Measurements from ENCODE around the gene XXYLT1. TPM values are rescaled to one million over a fixed set of nuclear protein-coding genes. Genes with fewer than 3 reads are reported as not detected.

The XXYLT1 gene
- total RNA-seq, 2 experiments from 2014 or later: 3.1 to 3.7 TPM

DNA sequence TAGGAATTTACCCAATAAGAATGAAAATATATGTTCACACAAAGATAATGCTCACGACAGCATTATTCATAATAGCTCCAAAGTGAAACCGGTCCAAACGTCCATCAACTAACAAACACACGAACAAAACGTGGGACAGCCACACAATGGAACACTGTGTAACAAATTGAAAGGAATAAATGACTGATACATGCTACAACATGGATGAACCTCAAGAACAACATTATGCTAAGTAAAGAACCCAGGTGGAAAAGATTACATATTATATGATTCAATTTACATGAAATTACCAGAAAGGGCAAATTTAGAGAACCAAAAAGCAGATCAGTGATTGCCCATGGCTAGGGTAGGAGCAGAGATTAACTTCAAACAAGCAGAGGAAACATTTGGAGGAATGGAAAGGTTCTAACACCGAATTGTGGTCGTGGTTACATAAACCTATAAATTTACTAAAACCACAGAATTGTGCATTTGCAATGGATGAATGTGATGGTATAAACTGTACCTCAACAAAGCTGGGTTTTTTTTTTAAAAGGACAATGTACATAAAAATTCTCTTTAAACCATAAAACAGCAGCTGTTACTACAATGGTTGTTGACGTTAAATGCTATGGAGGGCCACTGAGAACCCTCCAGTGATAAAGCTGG lies 76.3 kb downstream of the XXYLT1 start:
- H3K4me1 ChIP-seq (ENCODE audit: insufficient read depth, low read length): no peaks in the 10 kb centered on the region
- Mint-ChIP-seq H3K9me3 (peaks cover 9% of the 10 kb centered on the region), H3K27me3 (no peaks in the 10 kb centered on the region), H3K27ac (no peak overlapping the region), H3K4me3 (no peak overlapping the region), H3K36me3 (ENCODE audit: low read depth) (peaks cover 16% of the 10 kb centered on the region), H3K4me1 (ENCODE audit: low read depth) (peaks cover 21% of the 10 kb centered on the region)
- no peak overlapping the region for H3K4me3 ChIP-seq (ENCODE audit: low read length)
- H3K36me3 ChIP-seq (ENCODE audit: insufficient read depth, low read length): no peaks in the 10 kb centered on the region
- POLR2A ChIA-PET: no interaction called here
- peaks cover 3 to 10% of the 10 kb centered on the region in 2 experiments for H3K9me3 ChIP-seq (ENCODE audit: control insufficient read depth in 1 of 2, insufficient read depth in 1 of 2, low read length in 2 of 2)
- no peak overlapping the region for H3K27ac ChIP-seq (ENCODE audit: low read depth in 1 of 2, low read length in 2 of 2)
- no peak for ATAC-seq (ENCODE audit: poor library complexity)
- intact Hi-C loops (cut with DNase I, micrococcal nuclease): no loop called here
- no peak for DNase-seq
- TF ChIP-seq, protein P1, sequence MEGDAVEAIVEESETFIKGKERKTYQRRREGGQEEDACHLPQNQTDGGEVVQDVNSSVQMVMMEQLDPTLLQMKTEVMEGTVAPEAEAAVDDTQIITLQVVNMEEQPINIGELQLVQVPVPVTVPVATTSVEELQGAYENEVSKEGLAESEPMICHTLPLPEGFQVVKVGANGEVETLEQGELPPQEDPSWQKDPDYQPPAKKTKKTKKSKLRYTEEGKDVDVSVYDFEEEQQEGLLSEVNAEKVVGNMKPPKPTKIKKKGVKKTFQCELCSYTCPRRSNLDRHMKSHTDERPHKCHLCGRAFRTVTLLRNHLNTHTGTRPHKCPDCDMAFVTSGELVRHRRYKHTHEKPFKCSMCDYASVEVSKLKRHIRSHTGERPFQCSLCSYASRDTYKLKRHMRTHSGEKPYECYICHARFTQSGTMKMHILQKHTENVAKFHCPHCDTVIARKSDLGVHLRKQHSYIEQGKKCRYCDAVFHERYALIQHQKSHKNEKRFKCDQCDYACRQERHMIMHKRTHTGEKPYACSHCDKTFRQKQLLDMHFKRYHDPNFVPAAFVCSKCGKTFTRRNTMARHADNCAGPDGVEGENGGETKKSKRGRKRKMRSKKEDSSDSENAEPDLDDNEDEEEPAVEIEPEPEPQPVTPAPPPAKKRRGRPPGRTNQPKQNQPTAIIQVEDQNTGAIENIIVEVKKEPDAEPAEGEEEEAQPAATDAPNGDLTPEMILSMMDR (IDR thresholded peaks at IDR 0.05): no peak
- CTCF ChIA-PET: no interaction called here
- no peaks in the 10 kb centered on the region for H3K27me3 ChIP-seq (ENCODE audit: control insufficient read depth in 1 of 2, insufficient read depth in 2 of 2, low read length in 2 of 2)

DNA sequence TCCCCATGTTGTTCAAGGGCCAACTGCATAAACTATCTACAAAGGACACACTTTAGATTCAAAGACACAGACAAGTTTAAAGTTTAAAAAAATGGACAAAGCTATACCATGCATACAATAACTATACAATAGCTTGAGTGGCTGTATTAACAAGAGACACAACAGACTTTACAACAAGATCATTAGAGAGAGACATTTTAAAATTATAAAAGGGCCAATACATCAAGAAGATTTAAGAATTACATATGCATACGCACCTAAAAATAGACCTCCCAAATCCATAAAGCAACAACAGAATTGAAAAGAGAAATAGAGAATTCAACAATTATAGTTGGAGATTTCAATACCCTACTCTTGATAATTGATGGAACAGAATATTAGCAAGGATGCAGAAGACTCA lies 79.4 kb downstream of the XXYLT1 start:
- peaks cover 9% of the 10 kb centered on the region for H3K9me3 Mint-ChIP-seq
- ATAC-seq (ENCODE audit: poor library complexity) (no peak), DNase-seq (no peak)
- H3K4me1 Mint-ChIP-seq (ENCODE audit: low read depth): peaks cover 16% of the 10 kb centered on the region
- TF ChIP-seq, protein P1 (IDR thresholded peaks at IDR 0.05): no peak
- Histone ChIP-seq H3K4me1 (ENCODE audit: insufficient read depth, low read length) (peaks cover 1% of the 10 kb centered on the region), H3K9me3 (ENCODE audit: control insufficient read depth in 1 of 2, insufficient read depth in 1 of 2, low read length in 2 of 2) (peaks cover 3 to 10% of the 10 kb centered on the region in 2 experiments), H3K27me3 (ENCODE audit: control insufficient read depth in 1 of 2, insufficient read depth in 2 of 2, low read length in 2 of 2) (no peaks in the 10 kb centered on the region), H3K36me3 (ENCODE audit: insufficient read depth, low read length) (no peaks in the 10 kb centered on the region), H3K4me3 (ENCODE audit: low read length) (no peak overlapping the region), H3K27ac (ENCODE audit: low read depth in 1 of 2, low read length in 2 of 2) (no peak overlapping the region)
- intact Hi-C loops (cut with DNase I, micrococcal nuclease): no loop called here
- H3K36me3 Mint-ChIP-seq (ENCODE audit: low read depth): peaks cover 22% of the 10 kb centered on the region
- H3K27me3 Mint-ChIP-seq: no peaks in the 10 kb centered on the region
- H3K4me3 Mint-ChIP-seq: no peak overlapping the region
- ChIA-PET POLR2A (no interaction called here), CTCF (interaction anchor here (1.5 kb wide), 1 partner anchor 33 kb away, joined by 3 read pairs; no protein-coding TSS in a partner anchor)
- H3K27ac Mint-ChIP-seq: no peak overlapping the region

DNA sequence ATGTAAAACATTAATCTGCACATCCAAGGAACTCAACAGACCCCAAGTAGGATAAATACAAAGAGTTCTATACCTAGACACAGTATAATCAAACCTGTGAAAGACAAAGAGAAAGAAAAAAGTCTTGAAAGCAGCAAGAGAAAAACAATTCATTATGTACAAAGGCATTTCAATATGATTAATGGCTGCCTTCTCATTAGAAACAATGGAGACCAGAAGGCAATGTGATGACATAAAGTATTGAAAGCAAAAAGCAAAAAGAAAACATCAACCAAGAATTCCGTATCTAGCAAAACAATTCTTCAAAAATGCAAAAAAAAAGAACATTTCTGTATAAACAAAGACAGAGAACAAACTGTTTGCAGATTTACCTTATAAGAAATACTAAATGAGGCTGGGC lies 81.1 kb downstream of the XXYLT1 start:
- Histone ChIP-seq H3K36me3 (ENCODE audit: insufficient read depth, low read length) (no peaks in the 10 kb centered on the region), H3K4me1 (ENCODE audit: insufficient read depth, low read length) (peaks cover 18% of the 10 kb centered on the region), H3K9me3 (ENCODE audit: control insufficient read depth in 1 of 2, insufficient read depth in 1 of 2, low read length in 2 of 2) (peaks cover 3 to 10% of the 10 kb centered on the region in 2 experiments), H3K4me3 (ENCODE audit: low read length) (no peak overlapping the region), H3K27ac (ENCODE audit: low read depth in 1 of 2, low read length in 2 of 2) (no peak overlapping the region), H3K27me3 (ENCODE audit: control insufficient read depth in 1 of 2, insufficient read depth in 2 of 2, low read length in 2 of 2) (no peaks in the 10 kb centered on the region)
- Mint-ChIP-seq H3K4me3 (no peak overlapping the region), H3K27ac (no peak overlapping the region), H3K4me1 (ENCODE audit: low read depth) (peaks cover 26% of the 10 kb centered on the region), H3K9me3 (peaks cover 9% of the 10 kb centered on the region), H3K27me3 (no peaks in the 10 kb centered on the region), H3K36me3 (ENCODE audit: low read depth) (peaks cover 22% of the 10 kb centered on the region)
- DNase-seq: no peak
- no peak for ATAC-seq (ENCODE audit: poor library complexity)
- ChIA-PET POLR2A (interaction anchor here (0.6 kb wide), 1 partner anchor 10 kb away, joined by 3 read pairs; no protein-coding TSS in a partner anchor), CTCF (no interaction called here)
- intact Hi-C loops (cut with DNase I, micrococcal nuclease): no loop called here
- TF ChIP-seq, protein P1 (IDR thresholded peaks at IDR 0.05): no peak
